Measurements from ENCODE around the gene MRM2. TPM values are rescaled to one million over a fixed set of nuclear protein-coding genes. Genes with fewer than 3 reads are reported as not detected.

Gene MRM2
- total and polyA plus RNA-seq, 10 donors = 19.0 to 35.8 (median 23.7) TPM

GRCh38 chr7:2192831-2193534, 49.0 kb downstream of the MRM2 start:
- Histone ChIP-seq H3K36me3 (peaks cover 0 to 80% (median 13%) of the 10 kb centered on the region in 6 donors), H3K27me3 (replicated peaks in 1 of 7) (no peaks in the 10 kb centered on the region), H3K9me3 (peaks cover 0 to 26% (median 19%) of the 10 kb centered on the region in 8 donors), H3K4me3 (no peak overlapping the region), H3K27ac (no peak overlapping the region), H3K4me1 (no peaks in the 10 kb centered on the region)
- TF ChIP-seq POLR2A (IDR thresholded peaks at IDR 0.05) = no peak
- TF ChIP-seq, protein P1, sequence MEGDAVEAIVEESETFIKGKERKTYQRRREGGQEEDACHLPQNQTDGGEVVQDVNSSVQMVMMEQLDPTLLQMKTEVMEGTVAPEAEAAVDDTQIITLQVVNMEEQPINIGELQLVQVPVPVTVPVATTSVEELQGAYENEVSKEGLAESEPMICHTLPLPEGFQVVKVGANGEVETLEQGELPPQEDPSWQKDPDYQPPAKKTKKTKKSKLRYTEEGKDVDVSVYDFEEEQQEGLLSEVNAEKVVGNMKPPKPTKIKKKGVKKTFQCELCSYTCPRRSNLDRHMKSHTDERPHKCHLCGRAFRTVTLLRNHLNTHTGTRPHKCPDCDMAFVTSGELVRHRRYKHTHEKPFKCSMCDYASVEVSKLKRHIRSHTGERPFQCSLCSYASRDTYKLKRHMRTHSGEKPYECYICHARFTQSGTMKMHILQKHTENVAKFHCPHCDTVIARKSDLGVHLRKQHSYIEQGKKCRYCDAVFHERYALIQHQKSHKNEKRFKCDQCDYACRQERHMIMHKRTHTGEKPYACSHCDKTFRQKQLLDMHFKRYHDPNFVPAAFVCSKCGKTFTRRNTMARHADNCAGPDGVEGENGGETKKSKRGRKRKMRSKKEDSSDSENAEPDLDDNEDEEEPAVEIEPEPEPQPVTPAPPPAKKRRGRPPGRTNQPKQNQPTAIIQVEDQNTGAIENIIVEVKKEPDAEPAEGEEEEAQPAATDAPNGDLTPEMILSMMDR (IDR thresholded peaks at IDR 0.05 in 8 of 11, conservative IDR thresholded peaks at IDR 0.05 in 3 of 11) = no peak
- TF ChIP-seq POLR2AphosphoS5 (IDR thresholded peaks at IDR 0.05) = no peak
- 89 to 97% (median 96%) methylated on average over 18 of the region's 18 CpGs for WGBS, 5 donors
- intact Hi-C loops (cut with DNase I; ENCODE audit: low total_unique reads) = no loop called here
- no peak for DNase-seq

- TF ChIP-seq, protein P1 (IDR thresholded peaks at IDR 0.05 in 8 of 11, conservative IDR thresholded peaks at IDR 0.05 in 3 of 11) = no peak
- TF ChIP-seq POLR2AphosphoS5 (IDR thresholded peaks at IDR 0.05) = no peak
- no peak for TF ChIP-seq POLR2A (IDR thresholded peaks at IDR 0.05)
- WGBS, 5 donors = 92 to 97% (median 95%) methylated on average over 9 of the region's 9 CpGs
- peaks cover 0 to 24% (median 18%) of the 10 kb centered on the region in 8 donors for H3K9me3 ChIP-seq
- H3K27me3 ChIP-seq (replicated peaks in 1 of 7) = no peaks in the 10 kb centered on the region
- H3K36me3 ChIP-seq = peaks cover 0 to 72% (median 11%) of the 10 kb centered on the region in 6 donors
- no peaks in the 10 kb centered on the region for H3K4me1 ChIP-seq
- no peak overlapping the region for H3K27ac ChIP-seq
- intact Hi-C loops (cut with DNase I; ENCODE audit: low total_unique reads) = no loop called here
- DNase-seq = no peak
- H3K4me3 ChIP-seq = no peak overlapping the region
These were observed 51.0 kb downstream of the MRM2 start for GRCh38 chr7:2191016-2191415.

DNA sequence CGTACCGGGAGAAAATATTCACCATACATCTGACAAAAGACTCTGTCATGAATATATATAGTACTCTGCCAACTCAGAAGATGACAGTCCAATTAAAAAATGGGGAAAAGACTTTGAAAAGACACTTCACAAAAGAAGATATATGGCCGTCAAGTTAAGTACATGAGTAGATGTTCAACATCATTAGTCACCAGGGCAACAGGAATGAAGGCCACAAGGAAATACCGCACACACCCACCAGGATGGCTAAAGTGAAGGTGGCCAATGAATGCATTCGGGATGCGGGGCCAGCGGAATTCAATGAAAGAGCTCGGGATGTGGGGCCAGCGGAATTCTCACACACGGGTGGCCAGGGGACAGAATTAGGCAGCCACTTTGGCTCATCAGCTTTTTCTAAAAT, 51.5 kb downstream of the MRM2 start:
- no peak for DNase-seq
- WGBS, 5 donors = 77 to 87% (median 81%) methylated on average over 10 of the region's 10 CpGs
- TF ChIP-seq POLR2A (IDR thresholded peaks at IDR 0.05) (no peak), POLR2AphosphoS5 (IDR thresholded peaks at IDR 0.05) (no peak)
- TF ChIP-seq, protein P1 (IDR thresholded peaks at IDR 0.05 in 8 of 11, conservative IDR thresholded peaks at IDR 0.05 in 3 of 11) = no peak
- Histone ChIP-seq H3K4me3 (no peak overlapping the region), H3K27me3 (replicated peaks in 1 of 7) (no peaks in the 10 kb centered on the region), H3K36me3 (peaks cover 0 to 70% (median 7%) of the 10 kb centered on the region in 6 donors), H3K27ac (no peak overlapping the region), H3K9me3 (peaks cover 0 to 20% (median 15%) of the 10 kb centered on the region in 8 donors), H3K4me1 (no peaks in the 10 kb centered on the region)
- intact Hi-C loops (cut with DNase I; ENCODE audit: low total_unique reads) = no loop called here

DNA sequence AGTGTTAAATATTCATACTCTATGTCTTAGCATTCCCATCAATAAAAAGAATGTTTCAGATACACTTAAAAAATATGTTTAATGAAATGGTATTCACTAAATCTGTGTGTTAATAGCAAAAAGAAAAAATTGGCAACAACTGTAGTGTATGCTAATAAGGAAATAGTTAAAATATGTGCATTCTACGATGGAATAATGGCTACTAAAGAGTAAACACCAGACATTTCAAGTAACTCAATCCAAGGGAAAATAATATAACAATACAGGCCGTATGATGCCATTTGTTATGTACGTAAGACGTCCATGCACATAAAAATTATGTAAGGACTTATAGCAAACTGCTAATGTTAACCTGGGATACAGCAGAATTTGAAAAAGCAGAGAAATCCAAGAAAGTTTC, 55.8 kb downstream of the MRM2 start:
- peaks cover 0 to 11% (median 7%) of the 10 kb centered on the region in 8 donors for H3K9me3 ChIP-seq
- H3K27me3 ChIP-seq (replicated peaks in 1 of 7) = no peaks in the 10 kb centered on the region
- no peak for DNase-seq
- H3K4me1 ChIP-seq = no peaks in the 10 kb centered on the region
- H3K36me3 ChIP-seq = peaks cover 0 to 53% (median 8%) of the 10 kb centered on the region in 6 donors
- H3K4me3 ChIP-seq = no peak overlapping the region
- 91 to 97% (median 94%) methylated on average over 4 of the region's 4 CpGs for WGBS, 5 donors
- TF ChIP-seq, protein P1 (IDR thresholded peaks at IDR 0.05 in 8 of 11, conservative IDR thresholded peaks at IDR 0.05 in 3 of 11) = no peak
- TF ChIP-seq POLR2AphosphoS5 (IDR thresholded peaks at IDR 0.05) (no peak), POLR2A (IDR thresholded peaks at IDR 0.05) (no peak)
- no peak overlapping the region for H3K27ac ChIP-seq
- intact Hi-C loops (cut with DNase I; ENCODE audit: low total_unique reads) = no loop called here

All from spleen (tissue), 11 donors.